Anterior cingulate cortex (tissue), 58 donors: ENCODE results near the gene GLT8D2.

Experiments
- DNase-seq, 58 donors: peaks; one replicate each; lab custom pipeline; 2025; lab: John Stamatoyannopoulos, UW

Gene GLT8D2

GRCh38 chr12:103956509-103957027 lies 93.4 kb downstream of the GLT8D2 start:
- DNase-seq: peak in 11 of 58 donors; percentile 26 to 67 (median 51)

GRCh38 chr12:103955811-103956508 lies 94.0 kb downstream of the GLT8D2 start:
- no peak for DNase-seq

- DNase-seq: no peak
These were observed 97.5 kb downstream of the GLT8D2 start for GRCh38 chr12:103952497-103952896.

GRCh38 chr12:103948746-103949406 lies 101.1 kb downstream of the GLT8D2 start:
- no peak for DNase-seq

GRCh38 chr12:103947871-103948555 lies 102.0 kb downstream of the GLT8D2 start:
- no peak for DNase-seq

GRCh38 chr12:103944964-103945363 lies 105.0 kb downstream of the GLT8D2 start:
- DNase-seq: no peak
